H9 (cell line): Measurements from ENCODE around the gene PPFIA4. TPM values are rescaled to one million over a fixed set of nuclear protein-coding genes. Genes with fewer than 3 reads are reported as not detected.
A peak's percentile ranks its signal among the peaks of the same experiment; 100 is the strongest.

Experiments used
- DNase-seq: peaks from one replicate; pipeline ENCODE4 v3.0.0-alpha.2; 2017
- H2AFZ ChIP-seq: one replicate; pipeline ENCODE4 v1.6.1; 2013; ENCODE audit warnings: mild to moderate bottlenecking, low read length, control low read depth, moderate library complexity
- H2AK5ac ChIP-seq: 2 replicates; pipeline ENCODE4 v1.6.1; 2013; ENCODE audit warnings: low read length, control low read depth, mixed read lengths; ENCODE audit not compliant: insufficient read length
- H2BK120ac ChIP-seq: one replicate; pipeline ENCODE4 v1.6.1; 2013; ENCODE audit warnings: low read depth, mild to moderate bottlenecking, low read length, control low read depth, inconsistent platforms; ENCODE audit not compliant: poor library complexity, severe bottlenecking
- H2BK12ac ChIP-seq: 2 replicates; pipeline ENCODE4 v1.6.1; 2013; ENCODE audit warnings: low read length, control low read depth, mixed read lengths, low read depth; ENCODE audit not compliant: insufficient read length
- H2BK15ac ChIP-seq: 2 replicates; pipeline ENCODE4 v1.6.1; 2013; ENCODE audit warnings: low read depth, low read length, control low read depth
- H2BK20ac ChIP-seq: one replicate; pipeline ENCODE4 v1.6.1; 2013; ENCODE audit warnings: low read depth, mild to moderate bottlenecking, low read length, control low read depth, inconsistent platforms; ENCODE audit not compliant: poor library complexity, severe bottlenecking
- H2BK5ac ChIP-seq: 2 replicates; pipeline ENCODE4 v1.6.1; 2013; ENCODE audit warnings: low read length, control low read depth, mixed read lengths; ENCODE audit not compliant: insufficient read length
- H3K14ac ChIP-seq: 2 replicates; pipeline ENCODE4 v1.6.1; 2013; ENCODE audit warnings: low read length, control low read depth; ENCODE audit not compliant: insufficient read depth
- H3K18ac ChIP-seq: 2 replicates; pipeline ENCODE4 v1.6.1; 2013; ENCODE audit warnings: low read depth, mild to moderate bottlenecking, mixed read lengths, low read length, control low read depth; ENCODE audit not compliant: insufficient read length
- H3K23ac ChIP-seq: 2 replicates; pipeline ENCODE4 v1.6.1; 2013; ENCODE audit warnings: low read length, control low read depth, mixed read lengths, low read depth; ENCODE audit not compliant: insufficient read length
- H3K23me2 ChIP-seq: 2 replicates; pipeline ENCODE4 v1.6.1; 2013; ENCODE audit warnings: low read depth, mild to moderate bottlenecking, mixed read lengths, low read length, control low read depth; ENCODE audit not compliant: insufficient read length, poor library complexity, severe bottlenecking
- H3K27ac ChIP-seq: 2 replicates; pipeline ENCODE4 v1.5.1; 2013; ENCODE audit warnings: low read length, control low read depth, mixed read lengths, low read depth; ENCODE audit not compliant: insufficient read length
- H3K27me3 ChIP-seq: 2 replicates; pipeline ENCODE4 v1.6.1; 2013; ENCODE audit warnings: low read length, control low read depth, inconsistent platforms; ENCODE audit not compliant: insufficient read depth
- H3K4ac ChIP-seq: 2 replicates; pipeline ENCODE4 v1.6.1; 2013; ENCODE audit warnings: low read depth, mild to moderate bottlenecking, control low read depth, inconsistent platforms, low read length, moderate library complexity
- H3K4me1 ChIP-seq: 2 replicates; pipeline ENCODE4 v1.6.1; 2013; ENCODE audit warnings: low read length, control low read depth, inconsistent platforms; ENCODE audit not compliant: insufficient read depth
- H3K4me2 ChIP-seq: 2 replicates; pipeline ENCODE4 v1.6.1; 2013; ENCODE audit warnings: low read length, control low read depth, mixed read lengths; ENCODE audit not compliant: insufficient read length, insufficient read depth
- H3K56ac ChIP-seq: 2 replicates; pipeline ENCODE4 v1.6.1; 2013; ENCODE audit warnings: low read depth, mild to moderate bottlenecking, mixed read lengths, low read length, control low read depth; ENCODE audit not compliant: insufficient read length
- H3K79me1 ChIP-seq: 2 replicates; pipeline ENCODE4 v1.6.1; 2013; ENCODE audit warnings: low read depth, mild to moderate bottlenecking, moderate library complexity, low read length, control low read depth, inconsistent platforms; ENCODE audit not compliant: insufficient read depth, poor library complexity, severe bottlenecking
- H3K79me2 ChIP-seq: 2 replicates; pipeline ENCODE4 v1.6.1; 2013; ENCODE audit warnings: low read length, control low read depth, inconsistent platforms; ENCODE audit not compliant: insufficient read depth
- H3K9ac ChIP-seq: 2 replicates; pipeline ENCODE4 v1.6.1; 2013; ENCODE audit warnings: low read length, control low read depth, mixed read lengths; ENCODE audit not compliant: insufficient read length; ENCODE audit errors: extremely low read depth
- H3K9me3 ChIP-seq: one replicate; pipeline ENCODE4 v1.6.1; 2013; ENCODE audit warnings: low read depth, low read length, inconsistent platforms; ENCODE audit not compliant: control insufficient read depth
- H3T11ph ChIP-seq: one replicate; pipeline ENCODE4 v1.6.1; 2013; ENCODE audit warnings: mild to moderate bottlenecking, low read length, control low read depth, inconsistent platforms
- H4K20me1 ChIP-seq: one replicate; pipeline ENCODE4 v1.6.1; 2013; ENCODE audit not compliant: control insufficient read depth, insufficient read length, insufficient read depth
- H4K5ac ChIP-seq: 2 replicates; pipeline ENCODE4 v1.6.1; 2013; ENCODE audit warnings: low read depth, mild to moderate bottlenecking, mixed read lengths, low read length, control low read depth; ENCODE audit not compliant: insufficient read length
- H4K8ac ChIP-seq: replicated peaks from 2 replicates; pipeline ENCODE4 v1.6.1; 2013; ENCODE audit warnings: low read length, control low read depth, mixed read lengths, low read depth; ENCODE audit not compliant: insufficient read length
- H4K91ac ChIP-seq: 2 replicates; pipeline ENCODE4 v1.6.1; 2013; ENCODE audit warnings: low read depth, mild to moderate bottlenecking, moderate library complexity, mixed read lengths, low read length, control low read depth; ENCODE audit not compliant: insufficient read length
- H3K27ac Mint-ChIP-seq, 3 experiments: 2 replicates in 2 of 3; 3 replicates in 1 of 3; pipeline ENCODE4 v1.8.0; 2020 to 2021; ENCODE audit warnings: mixed read lengths in 3 of 3, mild to moderate bottlenecking in 1 of 3, moderate library complexity in 1 of 3
- H3K27me3 Mint-ChIP-seq: 2 replicates; pipeline ENCODE4 v1.8.0; 2021; ENCODE audit warnings: low read depth, mild to moderate bottlenecking, moderate library complexity, mixed read lengths
- H3K36me3 Mint-ChIP-seq, 3 experiments: 2 replicates in 2 of 3; 3 replicates in 1 of 3; pipeline ENCODE4 v1.8.0; 2020 to 2021; ENCODE audit warnings: low read depth in 3 of 3, mixed read lengths in 3 of 3; ENCODE audit not compliant: insufficient read depth in 1 of 3
- H3K4me1 Mint-ChIP-seq, 2 experiments: 2 replicates each; pipeline ENCODE4 v1.8.0; 2020; ENCODE audit warnings: mixed read lengths in 2 of 2
- H3K4me3 Mint-ChIP-seq, 2 experiments: 2 replicates in 1 of 2; 3 replicates in 1 of 2; pipeline ENCODE4 v1.8.0; 2020 to 2021; ENCODE audit warnings: mild to moderate bottlenecking in 2 of 2, mixed read lengths in 2 of 2, moderate library complexity in 1 of 2
- H3K9me3 Mint-ChIP-seq, 2 experiments: 2 replicates in 1 of 2; 3 replicates in 1 of 2; pipeline ENCODE4 v1.8.0; 2020; ENCODE audit warnings: mild to moderate bottlenecking in 2 of 2, mixed read lengths in 2 of 2, moderate library complexity in 1 of 2
- WGBS: extraction: QIAGEN DNeasy Blood & Tissue Kit; methylation state at CpG from one replicate; pipeline ENCODE4 v1.1.7; 2013; ENCODE audit warnings: missing lambda C conversion rate, low lambda C conversion rate, mixed read lengths; ENCODE audit not compliant: insufficient read length; ENCODE audit errors: extremely low coverage; 5-methylcytosine and 5-hydroxymethylcytosine counted together
- total RNA-seq: library from RNA; stranded (reverse); gene quantifications from 2 replicates; pipeline ENCODE4 v1.2.1, GENCODE V29; 2021
- TF ChIP-seq, protein P1 (sequence below): fragments of 200-600 bp; sonication (generic); conservative IDR thresholded peaks from 3 replicates; pipeline ENCODE4 v1.8.0; 2021; ENCODE audit warnings: antibody characterized with exemption, mild to moderate bottlenecking

The PPFIA4 gene
- total RNA-seq, 1 experiment from 2014 or later = 3.9 TPM

DNA sequence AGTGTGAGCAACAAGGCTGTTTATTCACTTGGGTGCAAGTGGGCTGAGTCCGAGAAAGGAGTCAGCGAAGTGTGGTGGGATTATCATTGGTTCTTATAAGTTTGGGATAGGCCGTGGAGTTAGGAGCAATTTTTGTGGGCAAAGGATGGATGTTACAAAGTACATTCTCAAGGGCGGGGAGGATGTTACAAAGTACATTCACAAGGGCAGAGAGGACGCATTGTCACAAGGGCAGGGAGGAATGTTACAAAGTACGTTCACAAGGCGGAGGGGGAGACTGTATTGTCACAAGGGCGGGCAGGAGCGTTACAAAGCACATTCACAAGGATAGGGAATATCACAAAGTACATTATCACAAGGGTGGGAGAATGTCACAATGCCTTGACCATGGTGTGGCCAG, 24.3 kb upstream of the PPFIA4 start:
- no peak overlapping the region for H3K27ac Mint-ChIP-seq

More for the DNA sequence above, 24.3 kb upstream of the PPFIA4 start:
- H3T11ph ChIP-seq = no peak overlapping the region
- H4K5ac ChIP-seq = no peak overlapping the region
- no peak overlapping the region for H3K27ac ChIP-seq
- no peak overlapping the region for H3K4me2 ChIP-seq
- no peaks in the 10 kb centered on the region for H3K9me3 ChIP-seq
- TF ChIP-seq, protein P1, sequence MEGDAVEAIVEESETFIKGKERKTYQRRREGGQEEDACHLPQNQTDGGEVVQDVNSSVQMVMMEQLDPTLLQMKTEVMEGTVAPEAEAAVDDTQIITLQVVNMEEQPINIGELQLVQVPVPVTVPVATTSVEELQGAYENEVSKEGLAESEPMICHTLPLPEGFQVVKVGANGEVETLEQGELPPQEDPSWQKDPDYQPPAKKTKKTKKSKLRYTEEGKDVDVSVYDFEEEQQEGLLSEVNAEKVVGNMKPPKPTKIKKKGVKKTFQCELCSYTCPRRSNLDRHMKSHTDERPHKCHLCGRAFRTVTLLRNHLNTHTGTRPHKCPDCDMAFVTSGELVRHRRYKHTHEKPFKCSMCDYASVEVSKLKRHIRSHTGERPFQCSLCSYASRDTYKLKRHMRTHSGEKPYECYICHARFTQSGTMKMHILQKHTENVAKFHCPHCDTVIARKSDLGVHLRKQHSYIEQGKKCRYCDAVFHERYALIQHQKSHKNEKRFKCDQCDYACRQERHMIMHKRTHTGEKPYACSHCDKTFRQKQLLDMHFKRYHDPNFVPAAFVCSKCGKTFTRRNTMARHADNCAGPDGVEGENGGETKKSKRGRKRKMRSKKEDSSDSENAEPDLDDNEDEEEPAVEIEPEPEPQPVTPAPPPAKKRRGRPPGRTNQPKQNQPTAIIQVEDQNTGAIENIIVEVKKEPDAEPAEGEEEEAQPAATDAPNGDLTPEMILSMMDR = no peak
- no peaks in the 10 kb centered on the region for H3K27me3 ChIP-seq
- H2AK5ac ChIP-seq = no peak overlapping the region
- peak overlapping the region; percentile 36 for H2BK120ac ChIP-seq
- H3K4me1 Mint-ChIP-seq = peaks cover 20 to 24% of the 10 kb centered on the region in 2 experiments
- H3K23ac ChIP-seq = no peak overlapping the region
- no peak overlapping the region for H3K9ac ChIP-seq
- no peak overlapping the region for H3K18ac ChIP-seq
- peaks cover 3% of the 10 kb centered on the region; the same call in 1 of the 2 replicates for H3K27me3 Mint-ChIP-seq
- H3K4me1 ChIP-seq = peaks cover 3% of the 10 kb centered on the region
- no peak overlapping the region for H2BK5ac ChIP-seq
- H3K79me2 ChIP-seq = no peaks in the 10 kb centered on the region
- no peak overlapping the region for H4K91ac ChIP-seq
- no peak overlapping the region for H2AFZ ChIP-seq
- H3K79me1 ChIP-seq = no peaks in the 10 kb centered on the region
- H3K4ac ChIP-seq = no peak overlapping the region
- H2BK20ac ChIP-seq = no peak overlapping the region
- no peaks in the 10 kb centered on the region for H3K36me3 Mint-ChIP-seq
- H3K56ac ChIP-seq = no peak overlapping the region
- H3K23me2 ChIP-seq = peaks cover 6% of the 10 kb centered on the region
- no peak overlapping the region for H3K14ac ChIP-seq
- no peak overlapping the region for H2BK15ac ChIP-seq
- no peaks in the 10 kb centered on the region for H4K20me1 ChIP-seq
- no CpG with 5 or more reads among the region's 9 CpGs for WGBS
- H2BK12ac ChIP-seq = no peak overlapping the region
- no peak overlapping the region for H4K8ac ChIP-seq
- no peak overlapping the region for H3K4me3 Mint-ChIP-seq
- no peak for DNase-seq
- no peaks in the 10 kb centered on the region; a peak in 1 of 5 replicates for H3K9me3 Mint-ChIP-seq
